NCI-H1105 (cell line): ENCODE data around the gene DUSP16.

Experiments used
- DNase-seq: peaks from one replicate; lab custom pipeline; 2025; lab: John Stamatoyannopoulos, UW

DUSP16 gene

GRCh38 chr12:12549426-12549825 lies 13.2 kb downstream of the DUSP16 start:
- DNase-seq = no peak

- DNase-seq = no peak
These were observed 13.9 kb downstream of the DUSP16 start for GRCh38 chr12:12548713-12549112.

GRCh38 chr12:12546314-12546772 lies 16.3 kb downstream of the DUSP16 start:
- DNase-seq = no peak

- DNase-seq = no peak
These were observed 18.7 kb downstream of the DUSP16 start for GRCh38 chr12:12543959-12544358.

GRCh38 chr12:12542964-12543363 lies 19.7 kb downstream of the DUSP16 start:
- DNase-seq = no peak

- no peak for DNase-seq
These were observed 20.4 kb downstream of the DUSP16 start for GRCh38 chr12:12542286-12542685.

GRCh38 chr12:12541782-12542181 lies 20.9 kb downstream of the DUSP16 start:
- no peak for DNase-seq

GRCh38 chr12:12540261-12541013 lies 22.2 kb downstream of the DUSP16 start:
- DNase-seq = no peak

GRCh38 chr12:12539028-12539810 lies 23.4 kb downstream of the DUSP16 start:
- DNase-seq = no peak

- no peak for DNase-seq
These were observed 24.1 kb downstream of the DUSP16 start for GRCh38 chr12:12538535-12538934.

GRCh38 chr12:12537421-12537820 lies 25.2 kb downstream of the DUSP16 start:
- DNase-seq = no peak

- peak; percentile 55 for DNase-seq
These were observed 27.7 kb downstream of the DUSP16 start for GRCh38 chr12:12534975-12535374.

GRCh38 chr12:12534166-12534866 lies 28.3 kb downstream of the DUSP16 start:
- DNase-seq = no peak

- peak; percentile 80 for DNase-seq
These were observed 29.3 kb downstream of the DUSP16 start for GRCh38 chr12:12533238-12533829.

- DNase-seq = no peak
These were observed 31.5 kb downstream of the DUSP16 start for GRCh38 chr12:12531194-12531593.

- no peak for DNase-seq
These were observed 32.8 kb downstream of the DUSP16 start for GRCh38 chr12:12529783-12530421.

GRCh38 chr12:12528361-12529270 lies 34.0 kb downstream of the DUSP16 start:
- no peak for DNase-seq

GRCh38 chr12:12527820-12528296 lies 34.8 kb downstream of the DUSP16 start:
- DNase-seq = no peak

GRCh38 chr12:12524128-12524527 lies 38.5 kb downstream of the DUSP16 start:
- no peak for DNase-seq

- DNase-seq = no peak
These were observed 39.4 kb downstream of the DUSP16 start for GRCh38 chr12:12523229-12523628.
